G401.6 (cell line): Measurements from ENCODE around the gene PUSL1.

Source experiments
- FAIRE-seq: peaks from 2 replicates; lab custom pipeline; 2012; peaks lifted over from hg19 to GRCh38; lab: Jason Lieb, UNC

PUSL1 gene

DNA sequence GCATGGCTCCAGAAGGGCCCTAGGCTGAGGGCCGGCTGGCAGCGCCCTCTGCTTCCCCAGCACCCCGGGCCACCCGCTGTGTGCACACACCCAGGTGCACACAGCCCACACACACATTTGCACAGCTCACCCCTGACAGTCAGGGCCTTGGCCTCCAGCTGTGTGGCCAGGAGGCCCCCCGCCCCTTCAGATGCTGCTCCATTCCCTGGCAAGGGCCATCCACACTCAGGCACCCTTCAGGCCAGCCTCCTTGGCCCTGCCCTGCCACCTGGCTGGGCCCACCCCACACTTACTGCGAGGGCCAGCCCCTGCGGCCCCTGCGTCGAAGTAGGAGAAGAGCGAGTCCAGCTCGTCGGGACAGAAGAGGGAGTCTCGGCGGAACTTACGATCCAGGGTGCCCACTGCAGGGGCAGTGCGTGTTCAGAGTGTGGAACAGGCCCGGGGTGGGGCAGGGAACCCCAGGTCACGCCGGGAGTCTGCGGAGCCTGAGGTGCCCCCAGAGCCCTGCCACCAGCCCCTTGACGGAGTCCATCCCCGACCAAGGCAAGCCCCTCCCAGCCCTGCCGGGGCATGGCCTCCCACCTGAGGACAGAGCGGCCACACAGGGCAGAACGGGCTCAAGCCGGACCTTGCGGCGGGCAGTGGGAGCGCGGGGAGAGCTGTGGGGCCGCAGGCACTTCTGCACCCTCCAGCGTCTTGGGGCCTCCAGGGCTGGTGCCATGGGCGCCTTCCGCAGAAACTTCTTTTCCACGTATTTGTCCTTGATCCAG lies 13.1 kb upstream of the PUSL1 start:
- FAIRE-seq = no peak

DNA sequence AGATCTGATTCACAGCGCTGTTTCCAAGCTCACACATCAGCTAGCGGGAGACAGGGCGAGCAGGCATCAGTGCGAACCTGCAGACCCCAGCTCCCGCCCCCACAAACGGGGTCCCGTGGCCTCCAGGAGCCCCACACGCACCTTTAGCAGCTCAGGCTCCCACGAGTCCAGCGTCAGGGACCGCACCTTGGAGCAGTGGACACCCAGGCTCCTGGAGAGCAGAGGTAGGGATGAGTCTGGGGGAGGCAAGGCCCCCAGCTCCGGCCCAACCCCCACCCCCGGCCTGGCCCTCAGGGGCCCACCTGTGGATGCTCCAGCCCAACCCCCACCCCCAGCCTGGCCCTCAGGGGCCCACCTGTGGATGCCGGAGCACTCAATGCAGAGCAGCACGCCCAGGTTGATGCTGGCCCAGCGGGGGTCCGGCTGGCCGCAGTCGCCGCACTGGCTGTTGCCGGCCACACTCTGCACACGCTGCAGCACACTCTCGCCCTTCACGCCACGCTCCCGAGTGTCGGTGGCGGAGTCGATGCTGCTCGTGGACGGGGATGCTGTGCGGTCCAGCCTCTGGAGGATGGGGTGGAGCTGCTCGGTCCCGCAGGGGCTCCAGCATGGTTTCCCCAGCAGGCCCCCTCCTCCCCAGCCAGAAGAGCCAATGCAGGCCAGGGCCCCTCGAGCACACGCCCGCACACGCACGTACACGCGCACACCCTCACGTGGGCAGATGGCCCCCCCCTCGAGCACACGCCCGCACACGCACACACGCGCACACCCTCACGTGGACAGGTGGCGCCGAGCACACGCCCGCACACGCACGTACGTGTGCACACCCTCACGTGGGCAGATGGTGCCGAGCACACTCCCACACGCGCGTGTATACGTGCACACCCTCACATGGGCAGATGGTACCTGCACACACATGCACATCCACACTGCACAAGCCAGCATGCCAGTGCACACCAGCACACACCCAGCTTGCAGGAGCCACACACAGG lies 12.0 kb upstream of the PUSL1 start:
- FAIRE-seq = no peak

DNA sequence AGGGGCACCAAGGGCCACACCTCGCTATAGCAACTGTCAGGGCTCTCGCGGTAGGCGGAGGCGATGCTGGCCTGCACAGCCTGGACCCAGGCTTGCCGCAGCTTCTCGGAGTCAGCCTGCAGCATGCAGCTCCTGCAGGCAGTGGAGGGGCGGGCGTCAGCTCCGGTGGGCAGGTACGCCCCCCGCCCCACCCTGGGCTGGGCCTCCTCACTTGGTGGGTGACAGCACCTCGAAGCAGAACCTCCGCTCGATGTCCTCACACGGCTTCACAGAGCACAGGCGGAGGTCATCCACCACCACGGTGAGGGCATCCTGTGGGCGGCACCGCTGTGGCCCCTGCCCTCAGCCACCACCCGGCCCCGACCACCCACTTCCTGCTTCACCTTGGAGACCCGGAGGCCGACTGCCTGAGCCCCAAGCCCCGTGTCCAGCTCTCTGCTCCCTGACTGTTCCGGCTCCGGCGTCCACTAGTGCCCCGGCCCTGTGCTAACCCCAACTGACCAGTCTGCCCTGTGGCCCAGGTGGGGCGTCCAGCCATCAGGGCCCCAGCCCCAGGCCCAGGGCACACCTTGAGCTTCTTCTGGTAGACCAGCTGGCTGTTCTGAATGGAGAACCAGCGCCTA lies 10.5 kb upstream of the PUSL1 start:
- FAIRE-seq = no peak

DNA sequence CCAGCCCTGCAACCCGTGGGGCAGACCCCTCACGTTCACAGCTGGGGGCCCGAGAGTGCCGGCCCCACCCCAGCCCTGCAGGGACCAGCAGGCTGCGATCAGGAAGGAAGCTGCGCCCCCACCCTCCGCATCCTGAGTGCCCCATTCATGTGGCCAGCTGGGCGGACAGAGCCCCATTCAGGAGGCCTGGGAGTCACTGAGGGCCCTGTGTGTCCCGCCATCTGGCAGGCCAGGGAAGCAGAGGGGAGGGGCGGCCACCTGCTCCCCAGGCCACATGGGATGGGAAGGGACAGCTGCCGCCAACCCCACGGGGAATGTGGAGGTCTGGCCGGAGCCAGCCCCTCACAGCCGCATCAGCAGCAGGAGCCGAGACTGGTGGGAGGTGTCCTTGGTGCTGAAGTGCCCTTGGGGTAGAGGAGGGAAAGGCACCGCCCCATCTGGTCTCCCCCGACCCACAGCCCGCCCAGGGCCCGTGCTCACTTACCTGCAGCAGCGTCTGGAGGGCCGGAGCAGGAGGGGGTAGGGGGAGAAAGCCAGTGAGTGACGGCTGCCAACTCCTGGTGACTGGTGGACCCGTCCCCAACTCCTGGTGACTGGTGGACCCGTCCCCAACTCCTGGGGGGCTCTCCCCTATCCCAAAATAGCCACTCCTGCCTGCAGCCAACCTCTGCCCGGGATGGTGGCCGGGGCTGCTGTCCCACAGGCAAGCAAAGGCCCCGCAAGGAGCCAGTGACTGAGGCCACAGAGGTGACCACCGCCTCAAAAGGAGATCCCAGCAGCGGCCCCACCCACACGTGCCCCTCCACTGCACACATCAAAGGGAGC lies 9.3 kb upstream of the PUSL1 start:
- no peak for FAIRE-seq

- FAIRE-seq = no peak
These were observed 8.6 kb upstream of the PUSL1 start for GRCh38 chr1:1299686-1300351.

GRCh38 chr1:1300352-1300739 lies 8.1 kb upstream of the PUSL1 start:
- no peak for FAIRE-seq

- no peak for FAIRE-seq
These were observed 6.4 kb upstream of the PUSL1 start for GRCh38 chr1:1302006-1302430.

- no peak for FAIRE-seq
These were observed 5.4 kb upstream of the PUSL1 start for GRCh38 chr1:1302951-1303509.

- no peak for FAIRE-seq
These were observed 4.7 kb upstream of the PUSL1 start for GRCh38 chr1:1303736-1304135.

- no peak for FAIRE-seq
These were observed 3.8 kb upstream of the PUSL1 start for GRCh38 chr1:1304331-1305299.

DNA sequence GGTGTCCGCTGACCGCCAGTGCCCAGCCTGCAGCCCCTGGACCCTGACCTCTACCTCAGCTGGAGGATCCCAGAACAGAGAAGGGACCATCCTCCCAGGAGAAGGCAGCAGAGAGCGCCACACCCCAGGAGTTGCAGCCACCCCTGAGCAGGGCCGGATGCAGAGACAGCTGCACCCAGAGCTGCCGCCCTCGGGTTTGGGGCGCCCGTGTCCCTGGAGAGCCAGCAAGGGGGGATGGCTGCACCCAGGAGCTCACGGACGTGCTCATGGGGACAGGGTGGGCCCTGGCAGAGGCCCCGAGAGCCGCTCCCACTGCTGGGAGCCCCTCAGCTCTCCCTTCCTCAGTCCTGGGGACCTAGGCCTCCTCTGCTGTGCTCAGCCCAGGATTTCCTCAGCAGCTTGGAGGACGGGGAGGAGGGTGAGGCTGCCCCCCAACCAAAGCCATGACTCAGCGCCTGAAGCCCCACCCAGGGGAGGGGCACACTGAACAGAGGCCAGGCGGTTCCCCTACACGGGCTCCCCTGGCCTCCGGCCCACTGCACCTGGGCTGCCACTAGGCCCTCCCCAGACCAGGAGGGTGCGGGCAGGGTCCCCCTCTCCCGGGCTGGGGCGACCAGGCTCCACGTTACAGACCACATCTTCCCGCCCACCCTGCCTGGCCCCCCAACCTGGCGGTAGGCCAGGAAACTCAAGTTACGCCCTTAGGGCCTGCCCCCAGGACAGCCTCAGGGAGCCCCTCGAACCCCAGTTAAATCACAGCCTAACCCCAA lies 2.9 kb upstream of the PUSL1 start:
- no peak for FAIRE-seq

DNA sequence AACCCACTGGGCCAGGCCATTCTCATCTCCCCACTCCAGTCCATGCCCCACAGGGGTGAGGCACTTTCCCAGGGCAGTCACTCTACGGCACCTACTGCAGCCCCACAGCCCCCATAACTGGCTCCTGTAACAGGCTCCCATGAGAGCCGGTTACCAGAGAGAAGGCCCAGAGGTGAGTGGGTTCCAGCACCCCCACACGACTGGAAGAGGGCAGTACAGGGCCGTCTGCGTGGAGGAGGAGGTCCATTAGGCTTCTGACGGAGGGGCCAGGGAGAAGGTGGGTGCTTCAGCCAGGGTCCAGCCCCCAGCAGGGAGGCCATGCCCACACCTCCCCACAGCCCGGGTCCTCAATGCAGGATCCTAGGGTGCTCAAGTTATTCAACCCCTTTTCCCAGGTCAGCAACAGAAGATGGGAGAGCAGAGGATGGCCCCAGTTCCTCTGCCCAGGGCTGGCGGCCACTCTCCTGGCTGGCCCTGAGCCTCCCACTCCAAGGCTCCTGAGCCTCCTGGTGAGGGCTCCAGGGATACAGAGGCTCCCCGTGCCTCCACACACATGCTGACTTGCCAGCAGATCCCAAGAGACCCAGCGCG lies 2.2 kb upstream of the PUSL1 start:
- FAIRE-seq = no peak

GRCh38 chr1:1306661-1307260 lies 1.6 kb upstream of the PUSL1 start:
- FAIRE-seq = no peak

DNA sequence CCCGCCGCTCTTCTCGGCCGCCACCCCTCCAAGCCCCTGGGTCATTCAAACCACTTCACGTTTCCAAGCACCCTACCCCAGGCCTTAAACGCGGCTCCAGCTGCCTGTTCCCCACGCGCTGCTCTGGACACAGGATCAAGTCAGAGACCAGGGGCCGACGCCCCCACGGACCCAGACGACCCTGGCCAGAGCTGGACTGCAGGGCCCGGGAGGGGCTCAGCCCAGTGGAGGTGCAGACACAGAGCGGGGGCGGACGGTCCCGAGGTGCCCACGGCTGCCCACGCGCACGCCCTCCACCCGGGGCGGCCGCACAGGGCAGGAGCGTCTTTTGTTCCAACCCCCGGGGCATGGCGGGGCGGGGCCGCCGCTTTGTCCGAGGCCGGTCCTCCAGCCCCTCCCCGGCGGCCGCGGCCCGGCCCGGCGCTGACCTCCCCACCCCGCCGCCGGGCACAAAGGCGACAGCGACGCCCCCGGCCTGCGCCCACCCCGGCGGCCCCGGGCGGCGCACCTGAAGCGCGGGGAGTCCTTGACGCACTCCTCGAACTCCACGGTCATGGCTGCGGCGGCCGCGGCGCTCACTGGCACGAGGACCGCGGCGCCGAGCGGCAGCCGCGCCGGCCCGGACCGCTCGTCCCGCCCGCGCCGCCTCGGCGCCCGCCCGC lies 1.0 kb upstream of the PUSL1 start:
- no peak for FAIRE-seq

DNA sequence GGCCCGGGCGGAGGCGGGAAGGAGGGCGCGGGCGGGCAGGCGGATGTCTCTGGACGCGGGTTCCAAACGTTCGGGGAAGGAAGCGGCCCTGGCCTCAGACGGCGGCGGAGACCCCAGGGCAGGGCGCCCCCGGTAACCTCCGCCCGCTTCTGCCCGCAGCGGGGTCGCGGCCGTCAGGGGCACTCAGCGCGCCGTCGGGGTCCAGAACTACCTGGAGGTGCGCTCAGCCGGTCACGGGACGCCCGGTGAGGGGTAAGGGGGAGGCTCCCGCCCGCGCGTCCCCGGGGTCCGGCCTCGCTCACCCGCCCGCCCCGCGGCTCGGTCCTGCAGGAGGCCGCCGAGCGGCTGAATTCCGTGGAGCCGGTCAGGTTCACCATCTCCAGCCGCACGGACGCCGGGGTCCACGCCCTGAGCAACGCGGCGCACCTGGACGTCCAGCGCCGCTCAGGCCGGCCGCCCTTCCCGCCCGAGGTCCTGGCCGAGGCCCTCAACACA lies 406 bp downstream of the PUSL1 start:
- no peak for FAIRE-seq

DNA sequence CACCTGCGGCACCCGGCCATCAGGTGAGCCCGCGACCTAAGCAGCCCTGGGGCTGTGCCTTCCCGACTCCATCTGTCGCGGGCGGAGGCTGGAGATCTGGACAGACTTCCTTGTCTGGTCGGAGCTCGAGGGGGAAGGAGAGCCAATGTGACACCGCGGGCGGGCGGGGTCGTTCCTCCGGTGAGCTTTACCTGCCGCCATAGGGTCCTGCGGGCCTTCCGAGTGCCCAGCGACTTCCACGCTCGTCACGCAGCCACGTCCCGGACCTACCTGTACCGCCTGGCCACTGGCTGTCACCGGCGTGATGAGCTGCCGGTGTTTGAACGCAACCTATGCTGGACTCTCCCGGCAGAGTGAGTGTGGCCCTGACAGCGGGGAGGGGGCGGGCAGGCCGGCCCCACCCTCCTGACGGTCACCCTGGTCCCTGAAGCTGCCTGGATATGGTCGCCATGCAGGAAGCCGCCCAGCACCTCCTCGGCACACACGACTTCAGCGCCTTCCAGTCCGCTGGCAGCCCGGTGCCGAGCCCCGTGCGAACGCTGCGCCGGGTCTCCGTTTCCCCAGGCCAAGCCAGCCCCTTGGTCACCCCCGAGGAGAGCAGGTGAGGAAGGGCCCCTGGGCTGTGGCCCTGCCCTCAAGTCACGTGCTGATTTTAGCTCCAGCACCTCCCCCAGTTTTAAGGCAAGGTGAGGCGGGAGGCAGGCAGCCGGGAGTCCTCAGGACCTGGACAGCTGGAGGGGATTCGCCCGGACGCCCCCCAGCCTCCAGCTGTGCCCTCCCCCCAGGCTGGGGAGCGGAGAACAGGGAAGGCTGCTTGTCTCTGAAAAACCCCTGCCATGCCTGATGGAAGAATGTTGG lies 1.1 kb downstream of the PUSL1 start:
- no peak for FAIRE-seq

DNA sequence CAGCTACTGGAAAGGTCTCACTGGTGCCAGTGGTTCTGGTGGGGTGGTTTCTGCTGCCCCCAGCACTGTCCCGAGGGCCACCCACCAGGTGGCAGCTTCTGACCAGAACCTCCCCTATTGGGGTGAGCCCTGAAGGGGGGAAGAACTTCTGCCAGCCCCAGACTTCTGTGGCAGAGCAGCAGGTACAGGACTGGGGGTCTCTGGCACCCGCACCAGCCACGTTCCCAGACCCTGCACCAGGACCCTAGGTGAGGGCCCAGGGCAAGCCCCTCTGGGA lies 1.6 kb downstream of the PUSL1 start:
- FAIRE-seq = no peak
